CD4-positive, alpha-beta T cell treated with Interleukin-15 for 1 hour (primary cell): ENCODE data around the gene RAB22A.

Experiments used
- DNase-seq: peaks from one replicate; pipeline ENCODE4 v3.0.0-alpha.2; 2020

Gene RAB22A

DNA sequence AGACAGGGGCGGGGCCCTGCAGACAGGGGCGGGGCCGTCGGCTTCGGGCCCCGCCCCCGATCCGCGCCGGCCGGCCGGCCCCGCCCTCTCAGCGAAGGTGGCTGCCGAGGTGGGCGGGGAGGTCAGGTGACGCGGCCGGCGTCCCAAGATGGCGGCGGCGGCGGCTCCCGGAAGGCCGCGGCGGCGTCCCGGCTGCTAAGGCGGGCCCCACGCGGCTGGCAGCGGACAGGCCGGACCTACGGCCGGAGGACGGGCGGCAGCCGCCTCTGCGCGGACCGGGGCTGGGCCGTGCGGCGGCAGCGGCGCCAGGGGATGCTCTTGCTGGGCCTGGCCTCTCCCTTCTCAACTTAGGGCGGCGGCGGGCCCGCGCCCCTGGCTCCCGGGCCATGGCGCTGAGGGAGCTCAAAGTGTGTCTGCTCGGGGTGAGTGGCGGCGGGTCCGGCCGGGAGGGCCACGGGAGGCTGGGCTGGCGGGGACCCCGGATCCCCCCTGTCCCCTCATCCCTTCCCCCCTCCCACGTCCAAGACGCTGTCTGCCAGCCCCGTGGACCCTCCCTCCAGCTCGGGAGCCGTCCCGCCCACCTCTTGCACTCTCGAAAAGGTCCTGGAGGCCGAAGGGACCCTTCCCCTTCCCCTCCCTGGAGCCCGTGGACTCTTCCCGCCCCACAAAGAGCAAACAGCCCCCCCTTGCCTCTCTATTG is at the start of gene RAB22A:
RAB22A (plus strand) TSS at position 125 of the 700 bp plus-strand sequence; CDS start at position 387, 262 bp downstream.
- peak; percentile 82 for DNase-seq

DNA sequence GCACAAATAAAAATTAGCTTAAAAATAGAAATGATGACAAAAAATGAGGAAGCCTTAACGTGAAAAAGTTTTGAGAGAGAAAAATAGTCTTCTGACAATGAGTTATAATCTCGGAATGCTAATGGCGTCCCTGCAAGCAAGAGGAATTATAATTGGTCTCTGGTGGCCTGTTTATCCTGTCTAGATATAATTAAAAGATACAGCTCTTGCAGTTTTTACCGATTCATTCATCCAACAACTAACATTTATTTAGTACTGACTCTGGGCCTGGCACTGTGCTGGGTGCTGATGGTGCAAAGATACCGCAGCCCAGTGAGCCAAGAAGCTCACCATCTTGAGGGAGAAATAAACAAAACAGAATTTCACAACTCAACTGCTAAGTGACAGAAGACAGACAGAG is 49.5 kb upstream of the RAB22A start:
- DNase-seq, result no peak

DNA sequence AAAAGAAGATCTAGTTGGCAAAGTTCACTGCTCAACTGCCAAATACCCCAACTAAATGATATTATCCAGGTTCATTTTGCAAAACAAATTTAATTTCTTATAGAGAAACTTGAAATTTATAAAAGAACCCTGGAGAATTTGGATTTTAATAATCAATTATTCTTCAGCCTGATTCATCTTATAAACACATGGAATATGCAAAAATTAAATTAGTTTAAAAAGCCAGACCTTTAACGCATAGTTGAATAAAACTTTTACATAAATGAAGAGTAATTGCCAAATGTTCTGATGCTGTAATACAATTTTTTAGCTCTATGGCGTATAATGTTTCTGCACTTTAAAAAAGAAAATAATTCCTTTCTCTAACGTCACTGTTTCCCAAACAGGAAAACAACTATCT is 47.9 kb upstream of the RAB22A start:
- DNase-seq, result no peak

DNA sequence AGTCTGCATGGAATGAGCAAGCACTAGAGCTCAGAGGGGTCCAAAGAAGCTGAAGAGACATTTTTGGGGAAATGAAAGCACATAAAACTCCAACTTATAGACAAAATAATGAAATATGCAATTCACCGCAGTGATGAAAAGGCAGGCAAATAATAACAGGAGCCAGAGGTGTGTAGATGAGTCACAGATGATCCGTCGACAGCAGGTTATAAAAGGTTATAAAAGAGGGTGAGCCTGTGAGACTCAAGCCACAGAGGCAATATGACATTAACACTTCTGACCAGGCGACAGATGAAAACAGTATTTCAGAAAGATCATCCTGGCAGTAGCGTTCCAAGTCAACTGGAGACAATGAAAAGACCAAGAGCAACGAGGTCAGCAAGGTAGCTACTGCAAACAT is 45.2 kb upstream of the RAB22A start:
- DNase-seq, result no peak

- DNase-seq, result no peak
These were observed 41.9 kb upstream of the RAB22A start for GRCh38 chr20:58267389-58268215.

GRCh38 chr20:58268421-58268821 is 41.1 kb upstream of the RAB22A start:
- DNase-seq, result no peak

DNA sequence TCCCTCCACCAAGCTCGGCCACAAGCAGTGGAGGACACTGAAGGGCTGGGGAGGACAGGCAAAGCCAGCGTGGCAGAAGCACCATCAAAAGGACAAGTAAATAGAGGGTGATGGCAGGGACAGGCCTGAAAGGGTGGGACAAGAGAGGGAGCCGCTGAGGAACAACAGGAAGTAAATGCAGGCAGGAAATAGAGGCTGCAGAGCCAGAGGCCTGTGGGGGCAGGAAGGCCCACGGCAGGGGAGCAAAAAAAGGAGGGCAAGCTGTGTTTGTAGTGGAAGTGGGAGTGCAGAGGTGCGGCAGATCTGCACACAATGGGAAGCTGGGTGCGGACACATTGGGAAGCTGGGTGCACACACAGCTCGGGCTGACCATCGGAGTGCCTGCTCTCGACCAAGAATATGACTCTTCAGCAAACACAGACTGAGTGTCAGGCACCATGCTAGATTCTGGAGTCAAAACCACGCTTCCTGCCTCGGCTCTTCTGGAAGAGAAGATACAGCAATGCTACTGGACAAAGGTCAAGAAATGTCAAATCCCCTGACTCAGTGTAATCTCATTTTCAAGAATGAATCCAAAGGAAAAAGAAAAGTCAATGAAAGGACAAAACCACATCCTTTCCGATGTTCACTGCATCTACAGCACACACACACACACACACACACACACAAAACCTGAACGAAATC is 40.4 kb upstream of the RAB22A start:
- no peak for DNase-seq

- no peak for DNase-seq
These were observed 37.7 kb upstream of the RAB22A start for GRCh38 chr20:58271606-58272351.

GRCh38 chr20:58274384-58274783 is 35.1 kb upstream of the RAB22A start:
- DNase-seq, result no peak

DNA sequence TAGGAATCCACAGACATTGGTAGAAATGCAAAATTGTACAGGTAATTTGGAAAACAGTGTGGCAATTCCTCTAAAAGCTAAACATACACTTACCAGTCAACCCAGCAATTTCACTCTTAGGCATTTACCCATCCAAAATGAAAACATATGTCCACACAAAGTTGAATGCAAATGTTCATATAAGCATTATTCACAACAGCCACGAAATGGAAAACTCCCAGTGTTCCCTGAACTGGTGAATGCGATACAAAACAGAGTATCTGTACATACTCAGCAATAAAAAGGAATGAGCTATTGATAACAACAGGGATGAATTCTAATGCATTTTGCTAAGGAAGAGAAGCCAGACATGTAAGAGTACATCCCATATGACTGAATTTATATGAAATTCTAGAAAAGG is 32.4 kb upstream of the RAB22A start:
- no peak for DNase-seq

DNA sequence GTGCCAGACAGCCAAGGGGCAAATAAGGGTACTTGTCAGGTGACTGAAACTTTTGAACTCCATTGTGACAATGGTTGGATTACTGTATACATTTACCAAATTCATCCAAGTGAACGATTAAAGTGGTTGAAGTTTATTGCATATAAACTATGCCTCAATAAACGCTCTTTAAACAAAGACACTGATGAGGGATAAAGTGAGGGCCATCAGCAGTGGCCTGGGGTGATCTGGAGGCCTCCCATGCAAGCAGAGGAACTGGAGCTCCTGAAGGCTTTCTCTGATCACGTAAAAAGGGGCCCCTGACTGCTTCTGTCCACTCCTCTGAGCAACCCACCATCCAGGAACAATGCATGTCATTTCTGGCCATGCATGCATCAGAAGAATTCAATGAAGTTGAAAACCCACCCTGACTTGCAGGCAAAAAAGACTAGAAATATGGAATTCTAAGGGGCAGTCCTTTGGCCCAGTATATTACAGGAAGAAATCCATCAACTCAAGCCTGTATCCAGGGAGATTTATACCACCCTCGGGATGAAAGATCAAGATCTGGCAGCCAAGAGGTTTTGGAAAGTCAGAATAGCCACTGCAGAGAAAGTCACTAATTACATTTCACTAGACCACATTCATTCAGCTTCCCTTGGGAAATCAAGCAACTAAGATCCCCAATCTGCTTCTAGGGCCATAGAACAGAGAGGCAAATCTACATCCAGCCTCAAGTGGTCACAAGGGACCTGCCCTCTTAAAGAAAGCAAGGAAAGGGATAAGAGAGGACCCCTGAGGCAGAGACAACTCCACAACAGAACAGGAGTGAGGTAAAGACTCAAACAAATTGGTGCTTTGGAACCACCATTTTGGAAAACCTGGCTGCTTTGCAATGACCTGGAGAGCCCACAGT is 31.7 kb upstream of the RAB22A start:
- no peak for DNase-seq

- DNase-seq, result no peak
These were observed 22.8 kb upstream of the RAB22A start for GRCh38 chr20:58286729-58287128.

DNA sequence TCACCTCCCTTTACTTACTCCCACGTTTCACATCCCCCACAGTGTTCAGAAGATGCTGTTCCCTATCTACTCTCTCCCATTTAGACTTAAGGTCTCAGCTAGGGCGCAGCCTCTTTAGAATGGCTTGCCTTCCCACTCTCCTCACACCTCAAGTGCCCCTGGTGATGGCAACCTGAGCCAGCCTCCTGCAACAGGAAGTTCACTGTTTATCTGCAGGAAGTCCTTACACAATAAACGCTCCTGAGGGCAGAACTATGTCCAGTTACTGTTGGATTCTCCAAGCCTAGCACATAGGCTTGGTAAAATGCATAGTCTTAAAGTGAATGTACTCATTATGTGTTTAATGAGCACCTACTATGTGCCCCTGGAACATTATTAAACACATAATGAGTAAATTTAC is 21.9 kb upstream of the RAB22A start:
- no peak for DNase-seq

DNA sequence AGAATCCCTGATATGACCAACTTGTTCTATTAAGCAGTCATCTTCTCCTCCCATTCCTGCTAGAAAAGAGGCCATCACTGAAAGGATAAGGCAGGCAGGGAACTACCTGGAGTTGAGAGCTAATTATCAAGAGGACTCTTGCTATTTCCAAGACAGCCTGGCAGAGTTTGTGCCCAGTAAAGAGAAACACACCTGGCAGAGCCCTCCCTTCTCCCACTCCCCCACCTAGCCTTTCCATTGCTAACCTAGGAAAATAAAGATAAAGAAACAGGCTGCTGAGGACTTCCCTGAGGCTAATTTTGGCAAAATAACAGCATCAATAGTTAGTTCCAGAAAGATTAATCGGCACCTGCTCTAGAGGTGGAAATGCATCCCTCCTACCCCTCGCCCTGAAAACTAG is 20.4 kb upstream of the RAB22A start:
- no peak for DNase-seq

DNA sequence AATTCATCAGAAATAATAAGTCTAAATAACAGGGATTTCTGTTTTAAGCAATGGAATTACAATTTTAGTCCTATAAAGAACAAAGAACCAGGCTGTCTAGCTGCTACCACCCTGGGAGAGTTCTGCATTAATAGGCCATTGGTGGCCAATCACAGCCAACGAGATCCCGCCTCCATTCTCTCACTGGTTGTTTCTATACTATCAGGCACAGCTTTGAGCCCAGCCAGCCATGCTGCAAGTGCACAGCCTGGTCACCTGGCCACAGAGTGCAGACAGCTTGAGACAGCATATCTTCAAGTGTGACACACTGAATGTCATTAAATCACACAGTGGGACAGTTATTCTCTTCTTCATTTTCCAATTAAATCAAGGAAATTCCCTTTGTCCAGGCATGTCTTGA is 16.1 kb upstream of the RAB22A start:
- no peak for DNase-seq

DNA sequence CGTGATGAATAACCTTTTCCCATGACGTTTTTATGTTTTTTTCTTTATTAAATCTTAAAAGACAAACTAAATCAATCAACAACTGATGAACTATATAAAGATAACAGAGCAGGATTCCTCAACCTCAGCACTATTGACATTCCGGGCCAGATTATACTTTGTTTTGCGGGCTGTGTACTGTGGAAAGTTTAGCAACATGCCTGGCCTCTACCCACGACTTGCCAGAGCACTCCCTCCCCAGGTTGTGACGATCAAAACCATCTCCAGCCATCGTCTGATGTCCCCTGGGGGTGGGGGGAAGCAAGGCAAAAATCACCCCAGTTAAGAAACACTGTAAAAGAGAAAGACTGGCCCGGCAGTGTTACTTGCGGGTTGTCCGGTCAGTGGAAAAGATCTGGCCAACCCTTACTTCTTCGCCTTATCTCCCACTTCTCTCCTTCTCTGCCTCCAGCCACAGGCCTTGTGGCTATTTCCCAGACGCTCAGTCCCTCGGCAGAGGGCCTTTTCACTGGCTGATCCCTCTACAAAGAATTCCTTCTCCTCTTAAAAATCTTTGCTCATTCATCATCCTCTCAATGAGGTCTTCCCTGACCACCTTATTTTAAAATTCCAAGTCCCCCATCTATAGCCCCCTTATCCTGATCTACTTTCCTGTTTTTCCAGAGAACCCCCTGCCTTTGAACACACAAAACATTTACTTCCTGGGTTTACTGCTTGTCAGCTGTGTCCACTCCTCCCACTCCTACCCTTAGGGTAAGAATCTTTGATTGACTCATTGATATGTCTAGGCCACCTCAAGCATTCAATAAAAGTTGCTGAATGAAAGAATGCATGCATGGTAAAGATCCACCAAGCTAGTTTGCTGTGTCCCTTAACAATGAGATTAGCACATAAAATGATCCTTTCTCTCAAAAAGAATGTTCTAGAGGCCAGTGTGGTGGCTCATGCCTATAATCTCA is 14.7 kb upstream of the RAB22A start:
- DNase-seq, result no peak

DNA sequence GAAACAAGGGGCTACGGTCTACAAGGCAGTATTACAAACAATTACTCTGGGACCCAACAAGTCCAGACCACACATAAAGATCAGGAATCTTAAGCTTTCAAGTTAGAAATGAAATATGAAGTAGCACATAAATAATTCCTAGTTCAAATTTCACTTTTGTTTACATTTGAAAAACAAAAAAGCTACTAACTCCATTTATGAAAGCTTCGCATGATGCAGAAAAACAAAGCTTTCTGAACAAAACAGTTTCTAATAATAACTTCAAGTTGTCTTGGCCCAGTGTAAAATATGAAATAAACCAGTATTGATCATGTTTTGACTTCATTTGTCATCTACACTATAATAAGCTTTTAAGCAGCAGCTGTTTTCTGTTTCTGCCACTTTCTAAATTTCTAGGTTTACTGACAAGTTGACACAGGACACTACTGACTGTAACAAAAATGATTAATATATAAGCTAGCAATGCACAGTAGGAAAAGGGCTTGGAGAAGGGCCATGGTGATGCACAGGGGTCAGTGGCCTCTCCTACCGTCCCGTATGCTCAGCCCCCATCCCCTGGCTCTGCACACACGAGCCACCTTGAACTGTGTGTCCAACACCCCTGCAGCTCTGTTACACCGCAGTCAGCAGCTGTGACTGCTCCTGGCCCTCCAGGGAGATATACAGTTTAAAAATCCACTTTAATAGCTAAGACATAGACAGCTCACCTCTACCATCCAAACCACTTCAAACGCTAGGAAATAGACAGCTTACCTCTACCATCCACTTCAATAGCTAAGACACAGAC is 13.3 kb upstream of the RAB22A start:
- DNase-seq, result no peak

DNA sequence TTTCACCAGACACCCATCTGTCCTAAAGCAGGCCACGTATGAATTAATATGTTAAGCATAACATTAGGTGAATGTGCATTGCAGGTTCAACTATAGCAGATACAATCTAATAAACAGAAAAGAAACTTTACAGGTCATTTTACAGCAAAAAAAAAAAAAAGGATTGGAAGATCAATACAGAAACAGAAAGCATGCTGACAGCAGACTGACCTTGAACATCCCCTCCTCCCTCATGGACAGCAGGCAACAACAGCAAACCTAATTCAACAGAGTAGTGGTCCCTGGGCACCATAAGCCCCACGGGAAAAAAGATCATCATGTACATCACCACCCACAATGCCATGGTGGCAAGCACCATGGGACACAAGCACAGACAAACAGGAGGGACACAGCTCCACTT is 12.1 kb upstream of the RAB22A start:
- DNase-seq, result no peak

DNA sequence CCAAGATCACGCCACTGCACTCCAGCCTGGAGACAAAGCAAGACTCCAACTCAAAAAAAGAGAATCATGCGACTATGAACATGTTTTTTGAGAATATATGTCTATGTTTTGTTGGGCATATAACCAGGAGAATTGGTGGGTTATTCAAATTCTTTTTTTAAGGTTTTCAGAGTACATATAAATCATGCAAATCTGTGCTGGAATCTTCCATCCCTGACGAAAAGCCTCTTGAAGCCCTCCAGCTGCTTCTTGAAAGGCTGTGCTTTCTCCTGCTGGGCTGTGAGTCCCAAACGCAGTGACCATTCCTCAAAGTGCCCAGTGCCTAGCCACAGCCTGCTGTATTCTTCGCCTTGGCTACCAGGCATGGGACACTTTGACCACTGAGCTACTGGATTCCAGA is 9.2 kb upstream of the RAB22A start:
- DNase-seq, result no peak

DNA sequence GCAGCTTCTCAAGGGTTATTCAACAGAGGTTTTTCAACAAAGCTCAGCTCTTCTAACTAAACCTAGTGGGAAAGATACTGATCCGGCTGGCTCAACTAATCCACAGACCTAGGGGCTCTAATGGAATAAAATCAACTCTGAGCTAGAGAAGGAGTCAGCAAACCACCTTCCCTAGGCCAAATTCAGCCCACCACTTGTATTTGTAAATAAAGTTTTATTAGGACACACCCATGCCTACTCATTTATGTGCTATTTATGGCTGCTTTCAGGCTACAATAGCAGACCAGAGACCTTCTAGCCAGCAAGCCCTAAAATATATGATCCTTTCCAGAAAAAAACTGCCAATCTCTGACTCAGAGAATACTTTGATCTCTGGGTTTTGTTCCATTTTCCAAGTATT is 6.0 kb upstream of the RAB22A start:
- no peak for DNase-seq
